K562 (cell line): Measurements from ENCODE around the gene P2RY8. TPM values are rescaled to one million over a fixed set of nuclear protein-coding genes. Genes with fewer than 3 reads are reported as not detected.

Experiments used
- CGGBP1 ChIP-seq: fragments of 250-450 bp; sonication (Bioruptor Pico); IDR thresholded peaks from 2 replicates; pipeline ENCODE4 v1.9.0; 2021; ENCODE audit warnings: mild to moderate bottlenecking
- STAT5A ChIP-seq: IDR thresholded peaks from 2 replicates; pipeline ENCODE4 v1.6.1; 2012; ENCODE audit warnings: low read length, inconsistent platforms, borderline replicate concordance
- TARDBP ChIP-seq: fragments of 450-650 bp; IDR thresholded peaks from 2 replicates; pipeline ENCODE4 v1.6.1; 2016
- ZNF217 ChIP-seq: sonication (generic); formaldehyde crosslinking; IDR thresholded peaks from 2 replicates; pipeline ENCODE4 v1.8.0; 2022; ENCODE audit warnings: mild to moderate bottlenecking, missing genetic modification reagents
- polyA plus RNA-seq, 8 experiments: library from polyadenylated mRNA; depleted of rRNA in 4 of 8; stranded (reverse) in 5 of 8; unstranded in 3 of 8; fragments of >200 nt; fragmentation: Nextera tagmentation in 2 of 8; fragmentation: Illumina TruSeq in 1 of 8; extraction: Ambion mirVana in 2 of 8; extraction: Trizol in 1 of 8; gene quantifications; 2 replicates each; pipeline versions ENCODE4 v1.2.1 to v1.2.3, GENCODE V29; 2011 to 2014; ENCODE audit warnings: inconsistent platforms in 1 of 8, missing spikeins in 1 of 8
- total RNA-seq, 7 experiments: library from RNA; depleted of rRNA in 6 of 7; stranded (reverse); fragments of >200 nt in 6 of 7; fragmentation: Illumina TruSeq in 2 of 7; extraction: Trizol in 2 of 7; gene quantifications; 2 replicates each; pipeline versions ENCODE4 v1.2.1 to v1.2.3, GENCODE V29; 2011 to 2021; ENCODE audit warnings: low replicate concordance in 1 of 7
- TF ChIP-seq, protein P1 (sequence below), 2 experiments: fragments of 450-650 bp; formaldehyde crosslinking in 1 of 2; IDR thresholded peaks; 2 replicates each; pipeline versions ENCODE4 v1.4.0 to v1.6.1; 2014 to 2020; ENCODE audit warnings: mild to moderate bottlenecking in 2 of 2, borderline replicate concordance in 1 of 2, low read depth in 1 of 2
- TF ChIP-seq, protein P2 (sequence below): fragments of 250-450 bp; sonication (Bioruptor Pico); IDR thresholded peaks from 2 replicates; pipeline ENCODE4 v1.4.0; 2020; ENCODE audit warnings: mild to moderate bottlenecking, moderate library complexity

The P2RY8 gene
- total and polyA plus RNA-seq, 9 of the 15 experiments (the other 6 are each of a cell fraction or from before 2014, with no cell fraction given), result 0.04 to 0.69 (median 0.08) TPM; not detected in 3

GRCh38 chrX:1484638-1485019, 52.4 kb downstream of the P2RY8 start (continued):
- TF ChIP-seq, protein P1, sequence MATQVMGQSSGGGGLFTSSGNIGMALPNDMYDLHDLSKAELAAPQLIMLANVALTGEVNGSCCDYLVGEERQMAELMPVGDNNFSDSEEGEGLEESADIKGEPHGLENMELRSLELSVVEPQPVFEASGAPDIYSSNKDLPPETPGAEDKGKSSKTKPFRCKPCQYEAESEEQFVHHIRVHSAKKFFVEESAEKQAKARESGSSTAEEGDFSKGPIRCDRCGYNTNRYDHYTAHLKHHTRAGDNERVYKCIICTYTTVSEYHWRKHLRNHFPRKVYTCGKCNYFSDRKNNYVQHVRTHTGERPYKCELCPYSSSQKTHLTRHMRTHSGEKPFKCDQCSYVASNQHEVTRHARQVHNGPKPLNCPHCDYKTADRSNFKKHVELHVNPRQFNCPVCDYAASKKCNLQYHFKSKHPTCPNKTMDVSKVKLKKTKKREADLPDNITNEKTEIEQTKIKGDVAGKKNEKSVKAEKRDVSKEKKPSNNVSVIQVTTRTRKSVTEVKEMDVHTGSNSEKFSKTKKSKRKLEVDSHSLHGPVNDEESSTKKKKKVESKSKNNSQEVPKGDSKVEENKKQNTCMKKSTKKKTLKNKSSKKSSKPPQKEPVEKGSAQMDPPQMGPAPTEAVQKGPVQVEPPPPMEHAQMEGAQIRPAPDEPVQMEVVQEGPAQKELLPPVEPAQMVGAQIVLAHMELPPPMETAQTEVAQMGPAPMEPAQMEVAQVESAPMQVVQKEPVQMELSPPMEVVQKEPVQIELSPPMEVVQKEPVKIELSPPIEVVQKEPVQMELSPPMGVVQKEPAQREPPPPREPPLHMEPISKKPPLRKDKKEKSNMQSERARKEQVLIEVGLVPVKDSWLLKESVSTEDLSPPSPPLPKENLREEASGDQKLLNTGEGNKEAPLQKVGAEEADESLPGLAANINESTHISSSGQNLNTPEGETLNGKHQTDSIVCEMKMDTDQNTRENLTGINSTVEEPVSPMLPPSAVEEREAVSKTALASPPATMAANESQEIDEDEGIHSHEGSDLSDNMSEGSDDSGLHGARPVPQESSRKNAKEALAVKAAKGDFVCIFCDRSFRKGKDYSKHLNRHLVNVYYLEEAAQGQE (IDR thresholded peaks at IDR 0.05; ENCODE audit: borderline replicate concordance), result no peak
- TF ChIP-seq, protein P1 (CRISPR knock-in tag; IDR thresholded peaks at IDR 0.05; ENCODE audit: low read depth), result no peak
- TF ChIP-seq TARDBP (no peak), STAT5A (no peak), ZNF217 (CRISPR knock-in tag) (no peak), CGGBP1 (CRISPR knock-in tag) (no peak)
- TF ChIP-seq, protein P2, sequence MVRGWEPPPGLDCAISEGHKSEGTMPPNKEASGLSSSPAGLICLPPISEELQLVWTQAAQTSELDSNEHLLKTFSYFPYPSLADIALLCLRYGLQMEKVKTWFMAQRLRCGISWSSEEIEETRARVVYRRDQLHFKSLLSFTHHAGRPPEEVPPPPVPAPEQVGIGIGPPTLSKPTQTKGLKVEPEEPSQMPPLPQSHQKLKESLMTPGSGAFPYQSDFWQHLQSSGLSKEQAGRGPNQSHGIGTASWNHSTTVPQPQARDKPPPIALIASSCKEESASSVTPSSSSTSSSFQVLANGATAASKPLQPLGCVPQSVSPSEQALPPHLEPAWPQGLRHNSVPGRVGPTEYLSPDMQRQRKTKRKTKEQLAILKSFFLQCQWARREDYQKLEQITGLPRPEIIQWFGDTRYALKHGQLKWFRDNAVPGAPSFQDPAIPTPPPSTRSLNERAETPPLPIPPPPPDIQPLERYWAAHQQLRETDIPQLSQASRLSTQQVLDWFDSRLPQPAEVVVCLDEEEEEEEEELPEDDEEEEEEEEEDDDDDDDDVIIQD (CRISPR knock-in tag), result no peak
